ENCODE results near the gene PTPRA. TPM values are rescaled to one million over a fixed set of nuclear protein-coding genes. Genes with fewer than 3 reads are reported as not detected.

Gene PTPRA
- total and polyA plus RNA-seq, 2 of the 4 experiments (the other 2 are of a cell fraction) = 35.0 to 50.0 TPM

GRCh38 chr20:3040086-3040485 is 166.8 kb downstream of the PTPRA start:
- Histone ChIP-seq H4K5ac (ENCODE audit: low read depth, low read length) (no peak overlapping the region), H2AK5ac (ENCODE audit: low read depth, low read length) (no peak overlapping the region), H3K14ac (replicated peaks; ENCODE audit: low read depth, low read length) (no peak overlapping the region), H4K8ac (ENCODE audit: low read depth in 2 of 2, low read length in 2 of 2) (no peak overlapping the region), H3K27me3 (ENCODE audit: control insufficient read depth, insufficient read depth, low read length) (no peaks in the 10 kb centered on the region), H2BK120ac (ENCODE audit: low read depth, low read length) (no peak overlapping the region), H3K23ac (ENCODE audit: low read depth, low read length) (no peak overlapping the region), H3K4ac (ENCODE audit: low read depth, low read length) (no peak overlapping the region), H2BK15ac (ENCODE audit: low read depth, low read length) (no peak overlapping the region), H4K20me1 (ENCODE audit: insufficient read depth, low read length) (no peaks in the 10 kb centered on the region), H3K9ac (ENCODE audit: low read depth, low read length) (no peak overlapping the region), H3K36me3 (ENCODE audit: control insufficient read depth, insufficient read depth, low read length) (peaks cover 48% of the 10 kb centered on the region), H3K4me2 (ENCODE audit: low read depth, low read length) (no peak overlapping the region), H3K9me3 (ENCODE audit: control insufficient read depth, insufficient read depth, low read length) (no peaks in the 10 kb centered on the region), H2AFZ (replicated peaks; ENCODE audit: low read length, poor library complexity) (no peak overlapping the region), H3K4me3 (ENCODE audit: insufficient read depth, low read depth, low read length) (no peak overlapping the region), H4K91ac (ENCODE audit: insufficient read depth, low read depth, low read length) (no peak overlapping the region), H2BK5ac (ENCODE audit: low read depth, low read length, poor library complexity, severe bottlenecking) (no peak overlapping the region), H3K79me1 (ENCODE audit: low read depth in 1 of 2, low read length in 2 of 2) (0 out of 4 replicates have a peak, but pooled peaks cover 0 to 2% of the 10 kb centered on the region in 2 experiments), H3K56ac (ENCODE audit: extremely low read depth, insufficient read depth, low read length) (no peak overlapping the region), H2AK9ac (replicated peaks; ENCODE audit: low read depth, low read length, poor library complexity) (no peak overlapping the region), H3K27ac (ENCODE audit: insufficient read depth, low read length) (no peak overlapping the region), H3K4me1 (ENCODE audit: control insufficient read depth, insufficient read depth, low read length) (peaks cover 8% of the 10 kb centered on the region), H3K18ac (ENCODE audit: low read depth, low read length) (no peak overlapping the region), H3K9me1 (ENCODE audit: insufficient read depth, low read length) (peaks cover 10% of the 10 kb centered on the region), H2BK20ac (ENCODE audit: low read depth, low read length) (no peak overlapping the region)
- TF ChIP-seq CEBPB (IDR thresholded peaks at IDR 0.05; ENCODE audit: low read depth, low read length) (no peak), BHLHE40 (IDR thresholded peaks at IDR 0.05; ENCODE audit: low read depth, low read length) (no peak), POLR2A (IDR thresholded peaks at IDR 0.05; ENCODE audit: low read depth, low read length) (no peak), NFE2L2 (IDR thresholded peaks at IDR 0.05; ENCODE audit: low read depth, low read length) (no peak), MAZ (IDR thresholded peaks at IDR 0.05; ENCODE audit: borderline replicate concordance, low read depth, low read length) (no peak), MAFK (IDR thresholded peaks at IDR 0.05; ENCODE audit: low read depth, low read length) (no peak), ELK1 (IDR thresholded peaks at IDR 0.05; ENCODE audit: borderline replicate concordance, low read depth, low read length) (no peak), MXI1 (IDR thresholded peaks at IDR 0.05; ENCODE audit: borderline replicate concordance, low read depth, low read length) (no peak), CTCF (conservative IDR thresholded peaks at IDR 0.05; ENCODE audit: low read depth, low read length) (no peak), SMC3 (IDR thresholded peaks at IDR 0.05; ENCODE audit: low read depth, low read length) (no peak), USF2 (IDR thresholded peaks at IDR 0.05; ENCODE audit: low read depth, low read length) (no peak), CHD1 (IDR thresholded peaks at IDR 0.05; ENCODE audit: low read depth, low read length) (no peak)
- ChIA-PET POLR2A (ENCODE audit: unreplicated experiment) (no interaction called here), CTCF (no interaction called here)
- 92% methylated on average over 4 of the region's 8 CpGs; no CpG with 5 or more reads in 1 of the 2 experiments for WGBS, 2 experiments (ENCODE audit: extremely low coverage in 2 of 2, insufficient read length in 1 of 2)
- DNase-seq = no peak
- in situ Hi-C loops (cut with MboI; ENCODE audit: low sequenced_read_pairs) = no loop called here
- no TSS peak for BruUV-seq (replicated peaks)
- intact Hi-C loops (cut with micrococcal nuclease) = no loop called here
- dilution Hi-C loops (cut with HindIII; ENCODE audit: low sequenced_read_pairs, unreplicated experiment) = no loop called here
- ATAC-seq (ENCODE audit: low read depth) = no peak

Data from IMR-90 (cell line).